HG03432 (cell line): ENCODE data around the gene EDEM3.

Source experiments
- ATAC-seq: cut with Tn5 transposase; IDR thresholded peaks from one replicate; pipeline ENCODE4 v1.9.1; 2021; ENCODE audit warnings: mild to moderate bottlenecking, moderate library complexity; ENCODE audit not compliant: unreplicated experiment

Gene EDEM3

GRCh38 chr1:184677344-184677743, 77.3 kb downstream of the EDEM3 start:
- no peak for ATAC-seq

GRCh38 chr1:184673305-184673704, 81.4 kb downstream of the EDEM3 start:
- no peak for ATAC-seq

- no peak for ATAC-seq
These were observed 82.5 kb downstream of the EDEM3 start for GRCh38 chr1:184672013-184672726.

GRCh38 chr1:184669391-184669790, 85.3 kb downstream of the EDEM3 start:
- no peak for ATAC-seq

- no peak for ATAC-seq
These were observed 89.3 kb downstream of the EDEM3 start for GRCh38 chr1:184665360-184665759.

GRCh38 chr1:184664661-184665060, 90.0 kb downstream of the EDEM3 start:
- ATAC-seq, result no peak

- ATAC-seq, result peak; percentile 80
These were observed 90.5 kb downstream of the EDEM3 start for GRCh38 chr1:184664042-184664660.

- ATAC-seq, result no peak
These were observed 92.9 kb downstream of the EDEM3 start for GRCh38 chr1:184661801-184662200.

- no peak for ATAC-seq
These were observed 94.0 kb downstream of the EDEM3 start for GRCh38 chr1:184660462-184661191.

- ATAC-seq, result no peak
These were observed 96.6 kb downstream of the EDEM3 start for GRCh38 chr1:184658055-184658454.

GRCh38 chr1:184656221-184656620, 98.4 kb downstream of the EDEM3 start:
- ATAC-seq, result no peak

GRCh38 chr1:184655185-184655584, 99.5 kb downstream of the EDEM3 start:
- ATAC-seq, result no peak

GRCh38 chr1:184650177-184650866, 104.3 kb downstream of the EDEM3 start:
- no peak for ATAC-seq

- ATAC-seq, result peak; percentile 95
These were observed 105.2 kb downstream of the EDEM3 start for GRCh38 chr1:184649451-184649888.

GRCh38 chr1:184648856-184649201, 105.8 kb downstream of the EDEM3 start:
- ATAC-seq, result no peak

- ATAC-seq, result no peak
These were observed 106.3 kb downstream of the EDEM3 start for GRCh38 chr1:184648160-184648855.

GRCh38 chr1:184647471-184647870, 107.2 kb downstream of the EDEM3 start:
- no peak for ATAC-seq

GRCh38 chr1:184646824-184647223, 107.8 kb downstream of the EDEM3 start:
- ATAC-seq, result no peak

- no peak for ATAC-seq
These were observed 108.4 kb downstream of the EDEM3 start for GRCh38 chr1:184646178-184646701.

- ATAC-seq, result no peak
These were observed 109.9 kb downstream of the EDEM3 start for GRCh38 chr1:184644771-184645170.

GRCh38 chr1:184643661-184644060, 111.0 kb downstream of the EDEM3 start:
- no peak for ATAC-seq
